GDM1 (cell line): ENCODE measurements around the gene CR1L.
"Not testable (repeated sequence)": the region's sequence is repeated elsewhere in the genome, so short reads cannot be mapped to it uniquely, and the experiment has no call there.

Experiments
- DNase-seq: peaks from one replicate; lab custom pipeline; 2025; lab: John Stamatoyannopoulos, UW

The CR1L gene

DNA sequence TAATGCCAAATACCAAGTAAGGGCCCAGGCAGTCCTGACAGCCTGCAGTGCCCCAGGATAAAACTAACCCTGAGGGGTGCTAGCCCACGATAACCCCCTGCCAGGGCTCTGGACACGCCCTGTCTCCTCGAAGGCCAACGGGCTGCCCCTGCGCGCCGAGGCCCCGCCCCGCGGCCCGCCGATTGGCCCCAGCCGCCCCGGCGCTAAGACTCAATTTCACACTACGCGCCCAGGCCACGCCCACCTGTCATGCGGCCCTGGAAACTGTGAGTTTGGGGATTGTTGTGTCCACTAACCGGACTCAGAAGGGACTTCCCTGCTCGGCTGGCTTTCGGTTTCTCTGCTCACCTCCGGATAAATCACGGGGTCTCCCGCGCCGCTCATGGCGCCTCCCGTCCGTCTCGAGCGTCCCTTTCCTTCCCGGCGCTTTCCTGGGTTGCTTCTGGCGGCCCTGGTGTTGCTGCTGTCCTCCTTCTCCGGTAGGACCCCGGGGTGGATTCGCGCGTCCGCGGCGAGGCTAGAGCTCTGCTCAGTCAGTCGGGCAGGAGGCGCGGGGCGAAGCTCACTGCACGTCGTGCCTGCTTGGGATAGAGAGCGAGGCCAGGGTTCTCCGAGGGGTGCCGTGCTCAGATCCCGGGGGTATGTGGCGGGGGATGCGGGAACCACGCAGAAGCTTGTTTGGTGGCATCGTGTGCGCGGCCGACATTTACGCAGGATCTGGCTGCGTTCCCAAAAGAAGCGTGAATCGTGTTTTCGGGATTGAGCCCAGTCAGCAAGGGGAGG lies at the start of gene CR1L:
TSS of gene CR1L (plus strand) at position 282 of the 783 bp plus-strand sequence. CDS start at position 383, 101 bp downstream.
- no peak for DNase-seq

DNA sequence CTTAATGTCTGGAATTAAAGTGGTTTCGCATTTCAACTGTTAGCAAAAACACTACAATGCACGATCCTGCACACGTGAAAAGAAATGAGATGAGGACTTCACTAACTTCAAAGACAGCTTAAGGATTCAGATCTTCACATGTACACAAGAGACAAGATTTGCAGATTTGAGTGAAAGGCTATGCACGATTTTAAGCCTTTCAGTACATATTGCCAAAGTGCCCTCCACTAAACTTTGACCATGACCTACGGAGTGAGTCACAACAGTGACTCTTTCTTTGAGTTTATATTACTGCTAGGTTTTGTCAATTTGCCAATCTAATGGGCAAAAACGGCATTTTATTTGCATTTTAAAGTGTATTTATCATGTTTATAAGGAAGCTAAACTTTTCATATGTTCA lies 41.2 kb upstream of the CR1L start:
- no peak for DNase-seq

DNA sequence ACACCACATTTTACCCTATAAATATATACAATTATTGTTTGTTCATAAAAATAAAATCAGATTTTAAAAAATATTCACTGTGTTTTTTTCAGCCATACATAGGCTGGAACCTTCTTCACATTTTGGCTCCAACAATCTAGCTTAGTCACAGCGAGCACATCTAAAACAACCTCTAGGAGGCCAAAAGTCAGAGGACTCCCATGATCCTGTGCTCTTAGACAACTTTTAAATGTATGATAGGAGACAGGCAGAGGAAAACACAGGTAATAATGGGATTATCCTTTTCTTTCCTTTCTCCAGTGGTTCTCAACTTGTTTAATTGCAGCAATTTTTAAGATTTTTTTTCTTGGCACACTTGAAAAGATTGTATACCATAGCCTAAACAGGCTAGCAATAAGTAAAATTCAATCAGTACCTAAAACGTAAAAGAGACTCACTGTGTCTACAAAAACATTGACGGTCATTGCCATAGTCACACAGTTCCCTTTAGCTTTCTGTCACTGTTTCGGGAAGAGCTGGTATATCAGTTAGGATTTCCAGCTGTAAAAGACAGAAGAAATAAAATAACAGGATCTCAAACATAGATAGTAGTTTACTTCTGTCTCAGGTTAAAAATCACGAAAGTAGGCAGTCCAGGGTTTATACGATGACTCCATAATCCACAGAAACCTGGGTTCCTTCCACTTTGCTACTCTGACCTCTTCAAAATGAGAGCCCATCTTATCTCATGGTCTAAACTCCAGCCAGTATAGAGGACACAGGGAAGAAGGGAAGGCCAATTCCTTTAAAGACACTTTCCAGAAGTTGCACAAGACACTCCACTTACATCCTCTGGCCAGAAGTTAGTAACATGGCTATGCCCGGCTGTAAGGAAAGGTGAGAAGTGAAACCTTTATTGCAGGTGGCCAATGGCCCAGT lies 39.2 kb upstream of the CR1L start:
- no peak for DNase-seq

DNA sequence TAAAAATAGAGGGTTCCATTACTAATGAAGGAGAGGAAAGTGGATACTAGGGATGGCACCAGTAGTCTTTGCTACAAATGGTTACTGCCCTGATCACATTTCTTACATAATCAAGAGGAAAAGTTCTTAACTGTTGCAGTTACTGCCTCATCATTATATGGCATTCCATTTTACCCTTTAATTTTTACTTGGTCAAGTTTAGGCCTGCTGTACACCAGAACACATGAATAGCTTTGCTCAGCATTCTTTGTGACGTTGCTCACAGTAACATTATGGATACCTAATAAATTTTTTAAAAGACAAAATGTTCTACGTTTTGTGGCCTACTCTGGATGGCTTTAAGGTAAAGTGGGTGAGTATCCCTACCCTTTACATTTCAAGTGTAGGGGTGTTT lies 38.6 kb upstream of the CR1L start:
- DNase-seq, result no peak

DNA sequence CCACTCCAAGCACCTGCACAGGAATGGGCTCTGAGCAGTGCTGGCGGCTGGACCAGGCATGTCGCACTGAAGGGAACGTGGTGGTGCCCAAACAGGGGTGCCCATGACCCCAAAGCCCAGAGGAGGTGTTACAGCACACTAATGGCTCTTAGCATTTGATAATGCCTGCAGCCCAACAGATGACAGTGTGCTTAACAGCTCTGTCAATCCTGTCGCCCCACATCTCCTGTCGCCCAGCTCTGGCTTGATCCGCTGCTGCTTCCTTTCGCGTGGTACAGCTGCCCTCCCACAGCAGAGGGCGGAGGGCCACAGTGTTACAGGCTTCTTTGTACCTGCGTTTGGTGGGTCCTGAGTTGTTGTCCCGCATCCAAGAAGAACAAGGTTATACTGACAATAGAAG lies 32.2 kb upstream of the CR1L start:
- no peak for DNase-seq

DNA sequence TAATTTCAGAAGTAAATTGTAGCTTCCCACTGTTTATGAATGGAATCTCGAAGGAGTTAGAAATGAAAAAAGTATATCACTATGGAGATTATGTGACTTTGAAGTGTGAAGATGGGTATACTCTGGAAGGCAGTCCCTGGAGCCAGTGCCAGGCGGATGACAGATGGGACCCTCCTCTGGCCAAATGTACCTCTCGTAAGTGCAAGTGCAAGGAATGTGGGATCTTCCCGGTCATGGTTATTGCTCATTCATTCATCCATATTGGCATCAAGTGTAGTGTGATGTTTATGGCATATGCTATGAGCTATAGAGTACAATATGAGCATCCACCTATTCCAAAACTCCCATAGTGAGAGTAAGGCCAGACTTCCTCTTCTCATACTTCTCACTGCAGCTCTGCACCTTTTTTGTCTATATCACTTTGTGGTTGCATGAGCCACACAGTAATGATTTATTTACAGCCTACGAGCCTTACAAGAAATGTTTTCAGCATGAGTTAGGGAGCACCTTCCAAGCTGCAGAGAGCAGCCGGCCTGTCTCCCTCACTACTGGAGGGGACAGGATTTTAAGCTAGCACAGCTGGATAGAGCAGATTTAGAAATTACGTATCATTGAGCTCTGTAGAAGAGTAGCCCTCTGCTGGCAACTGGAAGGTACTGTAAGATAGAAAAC lies 24.9 kb upstream of the CR1L start:
- DNase-seq, result peak; percentile 30

DNA sequence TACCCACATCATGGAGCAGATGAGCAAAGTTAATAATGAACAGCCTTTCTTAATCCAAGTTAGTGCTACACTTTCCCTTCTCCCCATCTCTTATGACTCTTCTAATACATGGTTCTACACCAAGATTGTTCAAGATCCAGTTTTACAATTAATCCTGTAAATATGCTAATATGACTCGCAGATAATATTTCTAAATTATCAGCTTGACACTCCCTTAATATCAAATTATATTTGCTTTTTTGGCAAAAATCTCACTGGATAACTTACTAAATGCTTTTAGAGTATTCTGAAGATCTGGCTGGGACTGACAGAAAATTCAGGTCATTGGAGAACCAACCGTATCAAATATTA lies 24.4 kb upstream of the CR1L start:
- no peak for DNase-seq

DNA sequence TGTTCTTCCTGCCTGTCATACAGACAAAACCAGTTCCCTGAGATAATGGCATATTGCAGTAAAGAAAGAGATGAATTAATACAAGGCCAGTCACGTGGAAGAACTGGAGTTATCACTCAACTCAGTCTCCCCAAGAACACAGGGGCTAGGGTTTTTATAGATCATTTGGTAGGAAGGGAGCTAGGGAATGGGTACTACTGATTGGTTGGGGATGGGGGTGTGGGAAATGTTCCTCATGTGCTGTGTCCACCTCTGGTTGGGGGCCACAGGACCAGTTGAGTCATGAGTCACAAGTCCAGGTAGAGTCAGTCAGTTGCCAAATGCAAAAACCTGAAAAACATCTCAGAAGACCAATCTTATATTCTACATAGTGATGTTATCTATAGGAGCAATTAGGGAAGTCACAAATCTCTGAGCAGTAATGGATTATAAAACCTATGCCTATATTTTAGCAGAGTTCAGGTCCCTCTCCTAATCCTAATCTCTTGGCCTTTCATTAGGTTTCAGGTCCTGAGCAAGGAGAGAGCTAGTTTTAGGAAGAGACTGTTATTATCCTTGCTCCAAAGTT lies 19.3 kb upstream of the CR1L start:
- DNase-seq, result not testable (repeated sequence)

DNA sequence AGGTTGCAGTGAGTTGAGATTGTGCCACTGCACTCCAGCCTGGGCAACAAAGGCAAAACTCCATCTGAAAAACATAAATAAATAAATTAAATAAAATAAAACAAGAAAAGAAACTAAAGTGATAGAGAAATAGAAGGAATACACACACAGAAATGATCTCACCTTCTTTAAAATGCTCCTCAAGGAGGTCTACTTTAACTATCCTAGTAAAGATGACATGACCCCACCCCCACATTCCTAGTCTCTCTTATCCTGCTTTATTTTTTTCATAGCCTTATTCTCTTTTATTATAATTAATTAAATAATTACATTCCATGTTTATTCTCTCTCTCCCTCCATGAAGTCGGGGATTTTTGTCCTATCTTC lies 18.0 kb upstream of the CR1L start:
- DNase-seq, result no peak

DNA sequence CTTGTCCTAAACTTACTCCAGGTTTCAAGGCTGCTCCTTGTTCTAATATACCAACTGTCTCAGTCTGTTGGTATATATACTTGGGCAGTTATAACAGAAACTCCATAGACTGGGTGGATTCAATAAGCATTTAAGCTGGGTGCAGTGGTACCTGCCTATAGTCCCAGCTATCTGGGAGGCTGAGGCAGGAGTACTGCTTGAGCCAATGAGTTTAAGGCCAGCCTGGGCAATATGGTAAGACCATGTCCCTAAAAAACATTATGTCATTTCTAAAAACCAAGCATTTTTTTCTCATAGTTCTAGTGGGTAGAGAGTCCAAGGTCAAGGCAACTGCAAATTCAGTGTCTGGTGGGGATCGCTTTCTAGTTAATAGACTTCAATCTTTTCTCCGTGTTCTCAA lies 17.4 kb upstream of the CR1L start:
- no peak for DNase-seq

DNA sequence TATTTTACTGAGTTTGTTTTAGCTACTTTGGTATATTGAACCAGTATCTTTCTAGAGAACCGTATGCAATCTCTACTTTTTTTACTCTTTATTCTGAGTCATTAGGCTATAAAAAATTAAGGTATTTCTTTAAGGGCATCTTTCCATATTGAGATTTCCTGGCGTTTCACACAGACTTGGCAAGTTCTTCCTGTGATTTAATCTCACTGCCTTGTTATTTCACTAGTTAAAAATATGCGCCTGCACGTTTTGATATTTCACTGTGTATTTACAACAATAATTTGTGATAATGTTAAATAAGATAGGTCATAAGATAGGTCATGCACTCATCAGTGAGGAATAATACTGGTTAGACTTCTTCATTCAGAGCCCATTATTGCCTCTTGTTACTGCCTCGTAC lies 16.2 kb upstream of the CR1L start:
- no peak for DNase-seq

DNA sequence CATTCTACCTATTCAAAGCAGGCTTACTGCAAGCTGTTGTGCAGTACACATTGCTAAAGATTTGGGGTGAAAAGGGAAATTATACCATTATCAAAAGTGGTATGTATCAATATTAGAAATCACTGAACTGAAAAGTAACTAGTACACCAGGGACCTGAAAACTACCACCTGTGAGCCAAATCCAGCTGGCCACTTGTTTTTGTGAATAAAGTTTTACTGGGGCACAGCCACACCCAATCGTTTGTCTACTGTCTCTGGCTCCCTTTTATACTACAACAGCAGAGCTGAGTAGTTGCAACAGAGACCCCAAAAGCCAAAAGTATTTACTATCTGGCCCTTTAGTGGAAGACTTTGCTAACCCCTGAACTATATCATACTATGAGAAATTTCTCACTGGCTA lies 13.8 kb upstream of the CR1L start:
- no peak for DNase-seq

DNA sequence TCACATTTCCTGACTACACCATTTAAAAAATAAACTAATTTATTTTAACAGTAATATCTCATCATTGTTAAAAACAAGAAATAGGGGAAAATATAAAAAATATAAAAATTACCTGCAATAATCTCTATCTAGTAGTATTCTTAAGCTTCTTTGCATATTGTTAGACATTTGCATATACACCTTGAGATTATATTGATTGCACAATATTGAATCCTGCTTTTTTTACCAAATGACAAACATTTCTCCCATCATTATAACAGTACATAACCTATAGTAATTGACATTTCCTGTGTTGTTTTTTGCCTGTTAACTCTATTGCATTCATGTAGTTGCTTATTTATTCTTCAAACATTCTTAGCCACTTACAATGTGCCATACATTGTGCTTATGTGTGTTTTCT lies 11.7 kb upstream of the CR1L start:
- no peak for DNase-seq

DNA sequence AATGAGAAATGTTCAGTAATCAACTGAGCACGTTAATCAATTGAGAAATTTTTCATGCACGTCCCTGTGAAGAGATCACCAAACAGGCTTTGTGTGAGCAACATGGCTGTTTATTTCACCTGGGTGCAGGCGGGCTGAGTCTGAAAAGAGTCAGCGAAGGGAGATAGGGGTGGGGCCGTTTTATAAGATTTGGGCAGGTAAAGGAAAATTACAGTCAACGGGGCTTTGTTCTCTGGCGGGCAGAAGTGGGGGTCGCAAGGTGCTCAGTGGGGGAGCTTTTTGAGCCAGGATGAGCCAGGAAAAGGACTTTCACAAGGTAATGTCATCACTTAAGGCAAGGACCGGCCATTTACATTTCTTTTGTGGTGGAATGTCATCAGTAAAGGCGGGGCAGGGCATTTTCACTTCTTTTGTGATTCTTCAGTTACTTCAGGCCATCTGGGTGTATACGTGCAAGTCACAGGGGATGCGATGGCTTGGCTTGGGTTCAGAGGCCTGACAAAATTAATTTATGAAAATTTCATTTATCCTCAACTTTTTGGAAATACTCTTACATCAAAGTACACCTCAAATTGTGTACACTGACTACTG lies 11.1 kb upstream of the CR1L start:
- not testable (repeated sequence) for DNase-seq

DNA sequence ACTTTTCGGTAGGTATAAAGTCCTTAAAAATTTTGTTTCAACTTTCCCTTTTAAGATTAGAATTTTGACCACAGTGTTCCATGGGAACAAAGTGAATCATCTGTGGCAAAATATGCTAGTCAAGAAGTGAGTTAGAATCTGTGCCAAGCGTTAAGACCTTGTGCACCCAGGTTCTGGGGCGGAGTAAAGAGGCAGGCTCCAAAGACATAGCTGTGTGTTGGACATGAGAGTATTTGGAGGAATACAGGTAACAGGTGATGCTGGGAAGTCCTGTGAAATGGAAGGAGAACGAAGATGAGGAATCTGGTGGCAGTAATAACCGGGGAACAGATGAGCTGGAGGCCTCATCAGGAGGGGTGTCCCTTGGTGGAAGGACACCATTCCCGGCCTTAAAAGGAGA lies 10.6 kb upstream of the CR1L start:
- DNase-seq, result not testable (repeated sequence)

DNA sequence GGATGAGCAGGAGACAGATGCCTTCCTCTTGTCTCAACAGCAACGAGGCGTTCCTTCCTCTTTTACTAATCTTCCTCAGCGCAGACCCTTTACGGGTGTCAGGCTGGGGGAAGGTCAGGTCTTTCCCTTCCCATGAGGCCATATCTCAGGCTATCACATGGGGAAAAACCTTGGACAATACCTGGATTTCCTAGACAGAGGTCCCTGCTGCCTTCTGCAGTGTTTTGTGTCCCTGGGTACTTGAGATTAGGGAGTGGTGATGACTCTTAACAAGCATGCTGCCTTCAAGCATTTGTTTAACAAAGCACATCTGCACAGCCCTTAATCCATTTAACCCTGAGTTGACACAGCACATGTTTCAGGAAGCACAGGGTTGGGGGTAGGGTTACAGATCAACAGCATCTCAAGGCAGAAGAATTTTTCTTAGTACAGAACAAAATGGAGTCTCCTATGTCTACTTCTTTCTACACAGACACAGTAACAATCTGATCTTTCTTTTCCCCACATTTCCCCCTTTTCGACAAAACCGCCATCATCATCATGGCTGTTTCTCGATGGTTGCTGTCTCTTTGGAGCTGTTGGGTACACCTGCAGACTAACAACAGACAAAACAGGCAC lies 9.3 kb upstream of the CR1L start:
- peak; percentile 12 for DNase-seq

DNA sequence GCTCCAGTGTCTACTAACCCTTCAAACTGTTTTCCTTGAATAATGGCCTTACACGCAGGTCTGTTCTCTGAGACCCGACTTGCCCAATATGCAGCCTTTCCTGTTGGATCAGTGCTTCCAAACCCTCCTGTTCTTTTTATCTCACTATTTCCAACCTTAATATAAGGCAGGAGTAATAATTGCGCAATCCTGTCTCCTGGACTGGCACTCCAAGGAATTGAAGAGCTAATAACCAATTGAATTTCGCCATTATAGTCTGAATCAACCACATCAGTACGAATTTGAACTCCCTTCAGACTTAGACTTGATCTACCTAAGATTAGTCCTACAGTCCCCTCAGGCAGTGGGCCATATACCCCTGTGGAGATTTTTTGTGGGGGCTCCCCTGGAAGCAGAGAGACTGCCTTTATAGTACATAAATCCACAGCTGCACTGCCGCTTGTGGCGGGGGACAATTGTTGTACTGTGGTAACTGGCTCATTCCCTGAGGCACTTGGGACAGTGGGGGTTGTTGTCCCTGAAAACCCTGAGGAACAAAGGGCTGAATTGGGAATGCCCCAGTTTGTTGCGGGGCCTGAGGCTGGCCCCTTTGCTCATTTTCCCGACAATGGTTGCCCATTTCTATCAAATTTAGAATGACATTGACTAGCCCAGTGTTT lies 6.3 kb upstream of the CR1L start:
- DNase-seq, result not testable (repeated sequence)

DNA sequence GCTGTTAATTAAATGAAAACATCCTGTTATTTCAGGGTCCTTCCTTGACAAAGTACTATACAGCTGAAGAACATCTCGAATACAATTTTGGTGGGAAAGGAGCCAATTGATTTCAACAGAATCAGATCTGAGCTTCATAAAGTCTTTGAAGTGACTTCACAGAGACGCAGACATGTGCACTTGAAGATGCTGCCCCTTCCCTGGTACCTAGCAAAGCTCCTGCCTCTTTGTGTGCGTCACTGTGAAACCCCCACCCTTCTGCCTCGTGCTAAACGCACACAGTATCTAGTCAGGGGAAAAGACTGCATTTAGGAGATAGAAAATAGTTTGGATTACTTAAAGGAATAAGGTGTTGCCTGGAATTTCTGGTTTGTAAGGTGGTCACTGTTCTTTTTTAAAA lies 5.6 kb upstream of the CR1L start:
- not testable (repeated sequence) for DNase-seq

DNA sequence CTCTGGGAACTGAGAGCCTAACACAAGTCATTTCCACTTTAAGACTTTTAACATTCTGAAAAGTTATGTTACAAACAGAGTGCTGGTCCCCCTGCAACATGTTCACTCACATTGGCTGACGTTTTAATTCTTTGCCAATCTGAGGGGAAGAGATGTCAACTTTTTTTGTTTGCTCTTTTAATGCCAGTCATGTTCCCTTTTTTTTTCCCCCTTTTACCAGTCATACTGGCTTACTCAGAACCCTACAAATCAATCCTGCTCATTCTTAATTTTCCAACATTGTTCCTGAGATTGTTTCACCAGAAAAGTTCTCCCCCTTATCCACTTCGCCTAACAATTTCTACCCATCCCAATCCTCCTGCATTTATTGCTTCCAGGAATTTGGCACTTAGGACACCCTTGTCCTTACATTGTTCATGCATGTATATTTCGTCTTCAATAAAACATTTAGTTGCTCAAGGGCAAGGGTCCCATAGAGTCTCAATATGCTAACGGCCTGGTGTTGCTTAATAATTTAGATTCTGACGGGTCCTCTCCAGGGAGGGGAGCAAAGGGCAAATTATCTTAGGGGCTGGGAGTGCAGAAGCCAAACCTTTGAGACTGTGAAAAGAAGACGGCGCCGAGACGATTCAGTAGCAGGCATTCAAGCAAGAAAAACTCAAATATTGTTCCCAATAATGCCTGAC lies 624 bp upstream of the CR1L start:
- DNase-seq, result no peak

DNA sequence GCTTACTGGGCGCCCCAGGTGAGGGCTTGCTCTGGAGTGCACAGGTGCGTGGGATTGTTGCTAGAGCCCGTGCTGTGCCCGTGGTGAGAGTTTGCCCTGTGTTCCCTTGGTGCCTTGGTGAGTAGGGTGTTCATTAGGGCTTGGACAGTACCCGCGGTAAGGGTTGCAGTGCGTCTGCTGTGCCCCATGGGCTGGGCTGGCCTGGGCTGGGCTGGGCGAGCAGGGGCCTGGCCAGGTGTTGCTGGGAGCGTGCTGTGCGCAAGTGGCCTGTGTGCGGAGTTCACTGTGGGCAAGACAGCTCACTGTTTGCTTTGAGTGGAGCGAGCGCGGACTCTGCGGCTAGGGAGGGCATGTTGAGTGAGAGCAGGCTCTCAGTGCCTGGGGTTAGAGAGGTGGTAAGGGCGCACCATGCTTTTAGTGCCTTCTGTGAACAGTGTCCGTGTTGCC lies 725 bp downstream of the CR1L start:
- DNase-seq, result no peak
